HG03558 (cell line): ENCODE measurements around the gene KICS2.
A peak's percentile ranks its signal among the peaks of the same experiment; 100 is the strongest.

Source experiments
- ATAC-seq: cut with Tn5 transposase; IDR thresholded peaks from one replicate; pipeline ENCODE4 v1.9.1; 2021; ENCODE audit warnings: moderate number of reproducible peaks; ENCODE audit not compliant: unreplicated experiment; ENCODE audit errors: extremely low read depth

The KICS2 gene

GRCh38 chr12:64222009-64222765 is at the start of gene KICS2:
Gene KICS2 (minus strand): TSS chr12:64222296. CDS start chr12:64222237, 59 bp downstream.
- peak; percentile 85 for ATAC-seq

GRCh38 chr12:64270411-64270810 is 48.3 kb upstream of the KICS2 start:
- no peak for ATAC-seq

- no peak for ATAC-seq
Observed at GRCh38 chr12:64269161-64269560, 47.1 kb upstream of the KICS2 start.

GRCh38 chr12:64268409-64268808 is 46.3 kb upstream of the KICS2 start:
- ATAC-seq, result no peak

GRCh38 chr12:64265839-64266238 is 43.7 kb upstream of the KICS2 start:
- ATAC-seq, result no peak

- no peak for ATAC-seq
Observed at GRCh38 chr12:64261813-64262212, 39.7 kb upstream of the KICS2 start.

GRCh38 chr12:64258576-64258975 is 36.5 kb upstream of the KICS2 start:
- no peak for ATAC-seq

GRCh38 chr12:64256166-64256800 is 34.2 kb upstream of the KICS2 start:
- no peak for ATAC-seq

GRCh38 chr12:64255249-64255648 is 33.2 kb upstream of the KICS2 start:
- ATAC-seq, result no peak

- no peak for ATAC-seq
Observed at GRCh38 chr12:64253356-64253755, 31.3 kb upstream of the KICS2 start.

GRCh38 chr12:64252681-64253080 is 30.6 kb upstream of the KICS2 start:
- ATAC-seq, result no peak

GRCh38 chr12:64243809-64244208 is 21.7 kb upstream of the KICS2 start:
- no peak for ATAC-seq

GRCh38 chr12:64240781-64241180 is 18.7 kb upstream of the KICS2 start:
- ATAC-seq, result no peak

- ATAC-seq, result no peak
Observed at GRCh38 chr12:64237382-64237781, 15.3 kb upstream of the KICS2 start.

GRCh38 chr12:64236549-64236948 is 14.5 kb upstream of the KICS2 start:
- no peak for ATAC-seq

GRCh38 chr12:64232196-64232595 is 10.1 kb upstream of the KICS2 start:
- no peak for ATAC-seq

- no peak for ATAC-seq
Observed at GRCh38 chr12:64229796-64230195, 7.7 kb upstream of the KICS2 start.

- no peak for ATAC-seq
Observed at GRCh38 chr12:64229240-64229639, 7.1 kb upstream of the KICS2 start.

GRCh38 chr12:64225626-64226025 is 3.5 kb upstream of the KICS2 start:
- ATAC-seq, result no peak

- peak; percentile 16 for ATAC-seq
Observed at GRCh38 chr12:64221651-64222008, 466 bp downstream of the KICS2 start.

GRCh38 chr12:64220046-64220445 is 2.0 kb downstream of the KICS2 start:
- ATAC-seq, result no peak

GRCh38 chr12:64219145-64219544 is 3.0 kb downstream of the KICS2 start:
- no peak for ATAC-seq
